GM13976 (cell line): ENCODE data around the gene FDXACB1.

ENCODE experiments used
- DNase-seq: peaks from one replicate; pipeline ENCODE4 v3.0.0; 2012; ENCODE audit warnings: low spot score
- CTCF ChIP-seq: IDR thresholded peaks from 2 replicates; pipeline ENCODE4 v1.5.1; 2012; ENCODE audit warnings: borderline replicate concordance, mild to moderate bottlenecking; ENCODE audit not compliant: insufficient read depth; ENCODE audit errors: extremely low read depth, missing control alignments, control extremely low read depth
- in situ Hi-C: fragments of 300-500 bp; cut with MboI; formaldehyde crosslinking; loops from one replicate; pipeline ENCODE4 v1.12.0; 2022; ENCODE audit warnings: low sequenced_read_pairs, mixed read lengths, inconsistent platforms; ENCODE audit not compliant: unreplicated experiment

FDXACB1 gene

DNA sequence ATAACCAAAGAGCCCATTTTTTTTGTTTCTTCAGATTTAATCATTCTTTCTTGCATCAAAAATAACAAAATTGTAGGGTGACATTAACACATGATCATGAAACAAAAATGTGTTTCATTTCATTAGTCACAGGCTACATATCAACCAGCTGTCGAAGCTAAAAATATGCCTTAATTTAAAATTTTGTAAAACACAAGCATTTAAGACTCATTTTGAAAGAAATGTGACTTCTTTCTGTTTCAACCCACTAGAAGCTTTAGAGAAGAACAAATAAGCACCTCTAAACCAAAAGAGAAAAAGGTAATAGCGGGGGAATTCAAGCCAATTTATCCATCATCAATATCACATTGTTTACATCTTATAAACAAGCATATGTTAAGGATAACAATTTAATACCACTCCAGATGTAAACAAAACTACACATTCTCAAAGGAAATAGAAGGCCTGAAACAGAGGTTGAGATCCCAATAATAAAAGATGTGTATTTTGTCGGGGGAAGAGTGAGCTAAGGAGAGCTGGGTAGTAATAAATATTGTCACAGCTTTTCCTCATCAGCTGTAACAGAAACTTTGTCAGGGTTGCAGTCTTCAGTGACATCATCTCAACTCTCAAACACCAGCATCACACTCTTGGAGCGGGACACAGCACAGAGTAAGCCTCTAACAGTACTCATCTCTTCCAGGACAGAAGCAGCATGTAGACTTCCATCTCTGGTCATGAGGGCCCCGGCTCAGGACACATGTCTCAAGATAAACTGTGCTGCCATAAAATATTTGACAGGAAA lies 49.6 kb downstream of the FDXACB1 start:
- peak; percentile 61 for DNase-seq
- in situ Hi-C loops = no loop called here
- TF ChIP-seq CTCF = no peak

DNA sequence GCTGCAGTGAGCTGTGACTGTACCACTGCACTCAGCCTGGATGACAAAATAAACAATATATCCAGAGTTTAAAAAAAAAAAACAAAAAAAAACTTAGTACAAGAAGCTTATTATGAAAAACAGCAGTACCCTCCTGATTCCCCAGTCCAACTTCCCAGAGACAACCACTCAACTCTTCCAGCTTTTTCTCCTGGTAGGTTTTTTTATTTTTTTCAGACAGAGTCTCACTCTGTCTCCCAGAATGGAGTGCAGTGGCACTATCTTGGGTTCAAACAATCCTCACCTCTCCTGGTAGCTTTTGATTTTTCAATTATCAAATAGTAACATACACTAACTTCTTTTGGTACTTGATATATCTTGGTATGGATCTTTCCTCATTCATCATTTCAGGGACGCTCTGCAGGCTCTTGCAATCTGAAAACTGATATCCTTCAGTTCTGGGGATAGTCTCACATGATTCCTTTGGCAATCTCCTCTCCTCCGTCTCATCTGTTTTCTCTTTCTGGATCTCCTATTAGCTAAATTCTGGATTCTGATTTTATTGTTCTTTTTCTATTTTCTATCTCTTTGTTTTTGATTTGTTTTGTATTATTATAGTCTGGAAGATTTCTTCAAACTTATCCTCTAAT lies 52.5 kb downstream of the FDXACB1 start:
- TF ChIP-seq CTCF = no peak
- in situ Hi-C loops = no loop called here
- no peak for DNase-seq
